Superior temporal gyrus (tissue), 1 donor: Measurements from ENCODE around the gene SLC35F3.
"Not testable (repeated sequence)": the region's sequence is repeated elsewhere in the genome, so short reads cannot be mapped to it uniquely, and the experiment has no call there.

Experiments used
- DNase-seq: peaks from one replicate; pipeline ENCODE4 v3.0.0-alpha.2; 2016; ENCODE audit errors: extremely low spot score

SLC35F3 gene

DNA sequence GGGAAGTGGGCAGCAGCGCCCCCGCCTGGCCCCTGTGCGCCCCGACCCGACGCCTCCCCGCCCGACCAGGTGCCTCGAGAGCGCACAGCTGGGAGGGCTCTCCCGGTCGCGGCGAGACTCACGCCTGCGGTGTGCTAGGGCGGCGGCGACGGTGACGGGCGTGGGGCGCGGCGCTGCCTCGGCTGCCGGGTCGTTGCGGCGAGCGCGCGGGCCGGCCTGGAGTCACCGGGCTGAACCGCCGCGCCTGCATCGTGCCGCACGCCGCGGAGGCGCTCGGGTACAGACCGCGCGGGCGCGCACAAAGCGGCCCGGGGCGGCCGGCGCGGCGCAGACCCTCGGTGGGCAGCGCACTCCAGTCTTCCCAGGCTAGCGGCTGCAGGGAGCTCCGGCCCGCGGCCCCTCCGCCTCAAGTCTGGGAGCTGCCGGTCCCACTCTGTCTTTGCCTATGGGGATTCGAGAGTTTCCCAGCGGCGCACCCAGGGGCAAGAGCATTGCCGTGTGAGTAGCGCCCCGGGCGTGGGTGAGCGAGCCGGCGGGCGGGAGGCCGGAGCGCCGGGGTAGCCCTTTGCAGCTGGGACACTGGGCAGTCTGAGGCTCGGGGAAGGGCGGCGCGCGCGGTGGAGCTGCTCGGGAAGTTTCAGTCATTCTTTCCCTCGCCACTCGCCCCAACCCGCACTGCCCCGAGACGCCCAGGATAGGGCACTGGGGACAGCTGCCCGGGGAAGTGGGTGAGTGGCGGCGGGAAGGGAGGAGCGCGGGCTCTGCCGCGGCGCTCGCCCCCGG, at the start of gene SLC35F3:
Gene SLC35F3, plus strand, starts transcription at position 44 of the 783 bp plus-strand sequence.
- DNase-seq: no peak

DNA sequence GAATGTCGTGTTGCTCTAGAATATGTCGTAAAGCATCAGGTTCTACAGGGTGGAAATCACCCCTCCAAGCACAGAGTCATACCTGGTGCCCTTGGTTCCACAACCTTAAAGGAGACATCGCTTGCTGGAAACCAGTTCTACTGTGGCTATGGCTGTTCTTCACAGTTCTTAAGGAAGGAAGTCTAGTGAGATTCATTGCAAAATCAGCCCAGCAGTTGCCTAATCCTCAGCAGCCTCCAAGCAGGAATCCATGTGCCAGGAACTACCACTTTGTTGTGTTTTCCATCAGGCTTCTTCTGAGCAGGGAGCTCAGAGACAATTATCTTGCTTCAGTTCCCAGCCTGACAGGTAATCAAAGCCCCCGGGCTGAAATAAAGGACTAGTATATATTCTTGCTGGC, 45.0 kb upstream of the SLC35F3 start:
- no peak for DNase-seq

DNA sequence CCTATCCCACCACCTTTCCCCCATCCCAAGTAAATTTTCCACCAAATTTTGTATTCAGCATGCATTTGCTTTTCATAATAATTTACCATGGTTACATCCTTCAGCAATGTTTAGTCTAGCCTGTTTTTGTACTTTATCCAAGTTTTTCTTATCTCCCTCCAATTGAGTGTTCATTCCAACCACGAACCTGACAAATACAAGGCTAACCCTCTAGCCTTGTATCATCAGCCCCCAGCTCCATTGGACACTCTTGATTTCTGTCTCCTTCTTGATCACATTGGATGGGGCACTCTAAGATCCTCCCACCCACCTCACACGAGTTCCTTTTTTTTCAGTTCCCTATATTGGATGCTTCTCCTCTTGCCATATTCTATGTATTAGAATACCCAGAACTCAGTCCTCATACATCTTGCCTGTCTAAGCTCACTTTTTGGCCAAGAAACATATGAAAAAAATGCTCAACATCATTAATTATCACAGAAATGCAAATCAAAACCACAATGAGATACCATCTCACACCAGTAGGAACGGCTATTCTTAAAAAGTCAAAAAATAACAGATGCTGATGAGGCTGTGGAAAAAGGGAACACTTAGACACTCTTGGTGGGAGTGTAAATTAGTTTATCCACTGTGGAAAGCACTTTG, 40.5 kb upstream of the SLC35F3 start:
- DNase-seq: no peak

DNA sequence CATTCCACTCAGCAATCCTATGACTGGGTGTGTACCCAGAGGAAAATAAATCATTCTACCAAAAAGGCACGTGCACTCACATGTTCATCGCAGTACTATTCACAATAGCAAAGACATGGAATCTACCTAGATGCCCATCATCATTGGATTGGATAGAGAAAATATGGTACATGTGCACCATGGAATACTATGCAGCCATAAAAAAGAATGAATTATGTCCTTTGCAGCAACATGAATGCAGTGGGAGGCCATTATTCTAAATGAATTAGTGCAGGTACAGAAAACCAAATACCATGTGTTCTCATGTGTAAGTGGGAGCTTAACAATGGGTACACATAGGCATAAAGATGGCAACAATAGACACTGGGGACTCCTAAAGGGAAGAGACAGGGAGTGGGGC, 39.9 kb upstream of the SLC35F3 start:
- no peak for DNase-seq

DNA sequence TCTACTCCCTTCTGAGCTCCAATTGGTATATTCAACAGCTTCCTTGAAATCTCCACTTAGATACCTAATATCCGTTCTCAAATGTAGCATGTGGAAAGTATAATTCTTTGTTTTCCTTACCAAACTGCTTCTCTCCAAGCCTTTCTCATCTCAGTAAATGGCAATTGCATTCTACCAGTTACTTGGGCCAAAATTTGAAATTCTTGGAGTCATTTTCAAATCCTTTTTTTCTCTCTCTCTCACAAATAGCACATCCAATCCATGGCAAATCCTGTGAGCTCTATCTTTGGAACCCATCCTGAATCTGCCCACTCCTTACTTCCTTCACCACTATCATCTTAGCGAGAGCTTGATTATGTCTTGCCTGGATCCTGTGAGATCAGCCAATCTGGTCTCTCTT, 39.3 kb upstream of the SLC35F3 start:
- DNase-seq: peak; percentile 53

DNA sequence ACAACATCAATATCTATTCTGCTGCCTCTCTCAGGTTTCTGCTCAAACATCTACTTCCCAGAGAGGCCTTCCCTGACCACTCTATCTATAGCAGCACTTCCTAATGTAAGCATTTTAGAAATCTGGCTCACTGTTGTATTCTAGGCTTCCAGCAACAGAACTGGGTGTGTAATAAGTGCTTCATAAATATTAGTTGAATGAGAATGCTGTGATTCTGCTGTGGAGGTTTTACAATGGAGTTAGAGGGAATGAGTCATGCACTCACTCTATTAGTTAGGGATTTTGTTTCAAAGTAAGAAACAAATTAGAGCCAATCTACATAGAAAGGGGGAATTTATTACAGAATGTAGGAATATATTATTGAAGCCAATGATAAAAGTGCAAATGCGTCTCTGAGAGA, 38.6 kb upstream of the SLC35F3 start:
- no peak for DNase-seq

DNA sequence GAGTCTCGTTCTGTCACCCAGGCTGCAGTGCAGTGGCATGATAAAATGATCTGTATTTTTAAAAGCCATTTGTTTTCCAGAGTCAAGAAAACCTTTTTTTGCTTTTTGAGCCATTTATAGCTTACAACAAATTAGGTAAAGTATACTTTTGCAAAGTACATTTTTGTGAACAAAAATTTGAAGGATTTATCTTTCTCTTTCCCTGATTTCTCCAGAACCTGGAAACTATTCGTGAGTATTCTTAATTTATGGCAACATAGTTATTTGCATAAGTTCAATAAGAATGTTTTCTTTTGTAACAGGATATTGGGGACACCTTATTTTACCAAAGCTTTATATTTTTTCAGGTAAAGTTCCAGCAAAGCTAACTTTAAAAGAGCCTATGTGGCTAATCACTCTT, 37.4 kb upstream of the SLC35F3 start:
- DNase-seq: no peak

DNA sequence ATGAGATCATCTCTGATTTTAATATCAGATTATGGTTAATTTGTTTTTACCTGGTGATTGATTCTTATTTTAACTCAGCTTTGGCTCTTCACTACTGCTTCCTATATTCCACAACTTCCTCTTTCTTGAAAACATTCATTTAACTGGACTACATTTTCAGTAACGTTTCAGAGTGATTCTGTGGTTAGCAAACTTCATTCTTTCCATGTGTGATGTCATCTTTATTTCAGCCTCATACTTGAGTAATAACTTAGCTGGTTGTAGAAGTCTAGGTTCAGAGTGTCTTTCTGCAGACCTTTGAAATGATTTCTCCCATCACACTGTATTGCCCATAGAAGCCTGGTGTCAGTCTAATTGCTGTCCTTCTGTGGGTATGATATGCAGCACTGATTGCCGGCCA, 36.0 kb upstream of the SLC35F3 start:
- DNase-seq: no peak

DNA sequence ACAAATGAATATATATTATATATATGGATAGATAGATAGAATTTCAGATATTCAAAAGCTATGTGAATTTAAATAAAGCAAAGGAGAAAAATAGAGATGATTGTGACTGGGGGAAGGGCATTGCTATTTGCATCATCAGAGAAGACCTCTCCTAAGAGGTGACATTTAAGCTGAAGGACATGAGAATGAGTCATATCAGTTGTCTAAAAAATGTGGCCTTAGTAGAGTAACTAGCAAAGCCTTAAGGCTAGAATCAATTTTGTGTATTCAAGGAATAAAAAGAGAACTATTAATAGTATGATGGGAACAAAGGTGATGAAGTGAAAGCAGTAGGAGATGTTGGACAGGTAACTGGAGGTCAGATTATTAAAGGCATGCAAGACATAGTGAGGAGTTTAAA, 34.8 kb upstream of the SLC35F3 start:
- no peak for DNase-seq

DNA sequence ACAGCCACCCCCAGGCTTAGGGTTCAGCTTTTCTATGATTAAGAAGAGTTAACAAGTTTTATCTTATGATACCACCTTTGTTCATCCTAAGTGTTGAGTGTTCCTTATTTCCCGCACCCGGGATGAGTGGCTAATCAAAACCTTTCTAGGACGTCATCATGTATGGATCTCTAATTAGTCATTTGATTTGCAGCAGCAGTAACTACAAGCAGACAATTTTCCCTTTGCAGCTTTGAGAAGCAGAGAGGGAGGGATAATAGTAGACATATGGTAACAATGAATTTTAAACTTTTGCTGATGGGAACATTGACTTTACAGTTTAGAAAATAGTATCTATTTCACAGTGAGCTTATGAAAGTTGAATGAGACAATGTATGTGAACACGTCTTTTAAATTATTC, 30.8 kb upstream of the SLC35F3 start:
- DNase-seq: no peak

DNA sequence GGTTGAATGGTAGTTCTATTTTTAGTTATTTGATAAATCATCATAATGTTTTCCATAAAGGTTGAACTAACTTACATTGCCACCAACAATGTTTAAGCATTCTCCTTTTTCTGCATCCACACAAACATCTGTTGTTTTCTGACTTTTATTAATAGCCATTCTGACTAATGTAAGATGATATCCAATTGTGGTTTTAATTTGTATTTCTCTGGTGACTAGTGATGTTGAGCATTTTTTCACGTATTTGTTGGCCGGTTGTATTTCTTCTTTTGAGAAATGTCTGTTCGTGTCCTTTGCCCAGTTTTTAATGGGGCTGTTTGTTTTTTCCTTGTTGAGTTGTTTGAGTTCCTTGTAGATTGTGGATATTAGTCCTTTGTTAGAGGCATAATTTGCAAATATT, 24.6 kb upstream of the SLC35F3 start:
- no peak for DNase-seq

DNA sequence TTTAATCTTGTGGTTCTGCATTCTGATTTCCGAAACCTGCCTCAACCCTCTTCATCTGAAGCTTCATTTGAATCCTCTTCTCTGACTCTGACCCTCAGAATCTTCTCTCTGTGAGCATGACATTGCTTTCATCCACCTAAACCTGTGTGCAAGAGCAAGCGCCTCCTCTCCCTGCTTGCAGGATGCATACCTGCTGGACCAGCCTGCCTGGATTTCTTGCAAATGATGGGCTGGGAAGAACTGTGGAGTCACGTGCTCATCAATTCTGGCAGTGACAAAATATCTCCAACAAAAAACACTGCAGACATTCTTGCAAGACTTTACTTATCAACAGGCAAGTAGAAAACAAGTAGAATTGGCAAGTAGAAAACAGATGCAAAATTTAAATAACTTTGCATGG, 20.8 kb upstream of the SLC35F3 start:
- no peak for DNase-seq

DNA sequence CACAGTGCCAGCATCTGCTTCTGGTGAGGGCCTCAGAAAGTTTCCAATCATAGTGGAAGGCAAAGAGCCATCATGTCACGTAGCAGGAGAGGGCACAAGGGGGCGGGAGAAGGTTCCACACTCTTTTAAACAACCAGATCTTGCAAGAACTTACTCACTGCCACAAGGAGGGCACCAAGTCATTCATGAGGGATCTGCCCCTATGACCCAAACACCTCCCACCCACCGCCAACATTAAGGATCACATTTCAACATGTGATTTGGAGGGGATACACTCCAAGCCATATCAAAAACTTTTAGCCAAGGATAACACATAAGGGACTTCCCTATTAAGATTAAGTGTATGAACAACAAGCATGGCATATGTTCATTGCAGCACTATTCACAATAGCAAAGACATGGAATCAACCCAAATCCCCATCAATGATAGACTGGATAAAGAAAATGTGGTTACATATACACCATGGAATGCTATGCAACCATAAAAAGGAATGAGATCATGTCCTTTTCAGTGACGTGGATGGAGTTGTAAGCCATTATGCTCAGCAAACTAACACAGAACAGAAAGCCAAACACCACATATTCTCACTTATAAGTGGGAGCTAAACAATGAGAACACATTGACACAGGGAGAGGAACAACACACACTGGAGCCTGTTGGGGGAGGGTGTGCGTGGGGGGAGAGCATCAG, 19.9 kb upstream of the SLC35F3 start:
- no peak for DNase-seq

DNA sequence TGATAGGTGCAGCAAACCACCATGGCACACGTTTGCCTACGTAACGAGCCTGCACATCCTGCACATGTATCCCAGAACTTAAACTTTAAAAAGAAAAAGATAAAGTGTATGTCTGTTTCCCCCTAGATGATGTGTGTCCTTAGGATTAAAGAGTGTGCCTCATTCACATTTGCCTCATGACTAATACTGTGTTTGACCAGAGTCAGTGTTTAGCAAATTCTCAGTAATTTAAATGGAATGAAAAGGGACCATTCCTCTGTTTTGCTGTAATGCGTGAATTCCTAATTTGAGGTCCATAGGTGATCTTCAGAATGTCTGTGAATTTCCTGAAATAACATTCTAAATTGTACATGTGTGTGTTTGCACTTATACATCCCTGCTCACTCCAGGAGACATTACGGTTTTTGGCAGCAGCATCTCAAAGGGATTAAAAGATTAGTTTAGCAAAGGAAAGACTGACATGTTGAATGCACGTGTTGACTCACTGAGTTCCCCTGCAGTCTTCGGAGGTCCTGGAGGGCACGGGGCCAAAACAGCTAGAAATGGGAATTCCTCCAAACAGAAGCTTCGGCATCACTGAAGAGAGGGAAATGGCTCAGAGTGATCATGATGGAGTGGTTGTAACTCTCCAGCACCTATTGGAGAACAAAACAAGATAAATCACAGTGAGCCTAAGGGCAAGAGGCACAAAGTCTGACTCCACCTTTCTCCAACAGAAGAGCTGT, 19.1 kb upstream of the SLC35F3 start:
- DNase-seq: no peak

DNA sequence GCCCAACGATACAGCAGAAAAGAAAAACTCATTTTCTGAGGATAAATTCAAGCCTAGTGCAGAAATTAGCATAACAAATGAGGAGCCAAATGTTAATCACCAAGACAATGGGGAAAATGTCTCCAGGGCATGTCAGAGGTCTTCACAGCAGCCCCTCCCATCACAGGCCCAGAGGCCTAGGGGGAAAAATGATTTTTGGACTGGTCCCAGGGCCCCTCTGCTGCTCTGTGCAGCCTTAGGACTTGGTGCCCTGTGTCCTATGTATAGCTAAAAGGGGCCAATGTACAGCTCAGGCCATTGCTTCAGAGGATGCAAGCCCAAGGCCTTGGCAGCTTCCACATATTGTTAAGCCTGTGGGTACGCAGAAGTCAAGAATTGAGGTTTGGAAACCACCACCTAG, 13.3 kb upstream of the SLC35F3 start:
- DNase-seq: not testable (repeated sequence)

DNA sequence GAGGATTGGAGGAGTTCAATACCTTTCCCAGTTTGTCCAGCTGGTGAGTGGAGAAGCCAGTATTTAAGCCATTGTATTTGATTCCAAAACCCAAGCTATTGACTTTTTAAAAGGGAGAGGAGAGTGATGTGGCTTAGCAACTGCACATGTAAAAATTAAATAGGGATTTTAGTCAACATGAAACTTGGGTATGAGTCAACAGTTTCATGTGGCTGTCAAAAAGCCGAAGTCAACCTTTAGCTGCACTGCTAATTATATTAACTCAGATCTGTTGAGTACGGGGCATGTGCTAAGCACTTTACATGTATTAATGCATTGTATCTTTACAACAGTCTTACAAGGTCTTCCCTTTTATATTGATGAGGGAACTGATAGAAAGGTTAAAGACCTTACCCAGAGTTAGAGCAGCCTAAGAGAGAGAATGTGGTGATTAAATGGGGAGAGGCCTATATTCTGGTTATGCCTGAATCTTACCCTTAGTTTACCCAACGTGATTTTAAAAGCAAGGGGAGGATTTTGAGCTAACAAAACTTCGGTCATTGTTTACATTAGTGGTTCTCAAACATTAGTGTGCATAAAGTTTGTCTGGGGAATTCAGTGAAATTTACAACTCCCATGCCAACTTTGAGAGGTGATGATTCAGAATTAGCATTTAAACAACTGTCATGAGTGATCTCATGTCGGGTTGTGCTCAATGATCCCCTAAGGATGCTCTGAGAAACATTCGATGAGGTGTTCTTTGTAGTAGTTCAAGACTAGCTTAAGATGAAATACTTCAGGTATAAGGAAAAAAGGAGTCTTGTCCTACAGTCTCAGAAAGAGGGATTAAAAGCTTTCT, 6.9 kb upstream of the SLC35F3 start:
- no peak for DNase-seq

DNA sequence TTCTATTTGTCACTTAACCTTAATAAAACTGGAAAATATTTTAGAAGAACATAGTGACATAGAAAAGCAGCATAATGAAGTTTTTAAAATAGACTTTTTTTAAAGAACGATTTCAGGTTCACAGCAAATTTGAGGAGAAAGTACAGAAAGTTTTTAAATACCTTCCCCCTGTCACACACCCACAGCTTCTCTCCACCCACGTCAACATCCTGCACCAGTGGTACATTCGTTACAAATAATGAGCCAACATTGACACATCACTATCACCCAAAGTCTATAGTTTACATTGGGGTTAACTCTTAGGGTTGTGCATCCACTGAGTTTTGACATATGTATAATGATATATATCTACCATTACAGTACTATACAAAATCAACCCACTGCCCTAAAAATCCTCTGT, 3.0 kb upstream of the SLC35F3 start:
- DNase-seq: no peak

DNA sequence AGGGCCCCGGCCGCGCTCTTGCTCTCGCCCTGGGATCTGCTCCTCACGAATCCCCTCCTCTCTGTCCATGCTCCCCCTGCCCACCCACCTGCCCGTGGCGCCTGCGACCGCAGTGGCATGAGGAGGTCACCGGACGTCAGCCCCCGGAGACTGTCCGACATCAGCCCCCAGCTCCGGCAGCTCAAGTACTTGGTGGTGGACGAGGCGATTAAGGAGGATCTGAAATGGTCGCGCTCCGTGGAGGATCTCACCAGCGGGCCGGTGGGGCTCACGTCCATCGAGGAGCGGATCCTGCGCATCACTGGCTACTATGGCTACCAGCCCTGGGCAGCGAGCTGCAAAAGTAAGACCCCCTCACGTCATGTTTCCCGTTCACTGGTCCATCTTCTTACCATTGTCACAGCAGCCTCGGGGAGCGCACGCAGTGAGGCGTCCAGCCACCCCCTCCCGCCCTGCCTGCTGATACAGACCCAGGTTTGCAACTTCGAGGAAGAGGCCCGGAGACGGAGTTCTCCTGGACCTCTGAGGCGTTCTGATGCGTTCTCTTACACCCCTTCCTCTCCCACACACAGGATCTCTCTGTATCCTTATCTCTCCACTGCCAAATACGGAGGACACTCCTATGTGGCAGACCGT, 1.1 kb downstream of the SLC35F3 start:
- DNase-seq: no peak

DNA sequence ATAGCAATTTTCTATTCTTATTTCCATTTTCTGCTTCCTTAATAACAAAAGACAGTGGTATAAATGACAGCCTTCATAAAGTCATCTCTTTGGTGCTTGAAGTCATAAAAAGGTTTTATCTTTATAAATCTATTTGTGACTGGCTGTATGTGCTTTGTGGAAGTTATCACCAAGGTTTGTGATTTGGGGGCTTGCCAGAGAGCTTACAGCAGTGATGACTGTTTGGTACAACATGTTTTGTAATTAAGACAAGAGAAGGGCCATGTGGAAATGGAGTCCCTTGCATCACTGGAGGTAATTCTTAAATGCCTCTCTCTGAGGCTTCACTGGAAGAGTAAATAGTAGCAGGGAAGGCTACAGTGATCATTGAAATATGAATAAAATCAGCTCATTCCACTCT, 2.7 kb downstream of the SLC35F3 start:
- DNase-seq: peak; percentile 17

DNA sequence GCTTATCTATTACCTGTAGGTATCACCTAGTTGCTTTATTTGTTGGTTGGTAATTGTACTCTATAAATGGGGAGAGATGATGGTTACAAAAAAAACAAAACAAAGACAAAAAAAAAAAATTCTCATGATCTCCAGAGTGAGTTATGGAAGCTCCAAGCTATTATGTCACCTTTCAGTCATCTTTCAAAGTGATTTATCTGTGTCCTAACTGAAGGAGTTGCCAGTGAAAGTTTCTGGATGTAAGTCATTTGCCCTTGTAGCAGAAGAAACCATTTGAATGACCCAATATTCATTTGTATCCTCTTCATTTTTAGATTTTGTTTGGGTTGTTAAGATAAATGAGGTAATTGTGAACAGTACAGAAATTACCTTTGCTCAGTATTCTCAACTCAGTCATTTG, 3.6 kb downstream of the SLC35F3 start:
- DNase-seq: no peak

DNA sequence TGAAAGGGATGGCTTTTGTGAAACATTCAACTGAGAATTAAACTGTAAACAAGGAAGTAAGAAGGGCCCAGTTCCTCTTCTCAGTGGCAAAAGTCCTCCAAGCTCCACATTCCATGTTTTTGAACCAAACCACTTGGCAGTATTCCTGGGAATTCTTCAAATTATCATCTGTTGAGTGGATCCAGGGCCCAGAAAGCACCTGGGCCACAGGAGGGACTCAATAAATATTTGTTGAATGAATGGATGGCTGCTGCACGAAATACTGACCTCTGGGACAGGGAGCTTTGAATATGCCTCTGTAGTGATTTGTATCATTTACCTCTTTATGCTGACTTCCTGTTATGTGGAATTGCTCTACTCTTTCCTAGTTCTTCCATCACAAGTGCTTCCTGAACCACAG, 4.7 kb downstream of the SLC35F3 start:
- no peak for DNase-seq
